ENCODE results near the gene LACRT. TPM values are rescaled to one million over a fixed set of nuclear protein-coding genes. Genes with fewer than 3 reads are reported as not detected.
"Not testable (repeated sequence)": the region's sequence is repeated elsewhere in the genome, so short reads cannot be mapped to it uniquely, and the experiment has no call there.

The LACRT gene
- total RNA-seq, 2 donors from 2014 or later = not detected

GRCh38 chr12:54650409-54650808 is 15.7 kb upstream of the LACRT start:
- Histone ChIP-seq H3K27ac (no peak overlapping the region), H3K36me3 (no peaks in the 10 kb centered on the region), H3K4me3 (no peak overlapping the region), H3K27me3 (no peaks in the 10 kb centered on the region), H3K9me3 (no peaks in the 10 kb centered on the region), H3K4me1 (no peaks in the 10 kb centered on the region)
- no peak for TF ChIP-seq CTCF (IDR thresholded peaks at IDR 0.05)
- no peak for DNase-seq (ENCODE audit: low spot score)

- no peak for TF ChIP-seq CTCF (IDR thresholded peaks at IDR 0.05)
- no peaks in the 10 kb centered on the region for H3K36me3 ChIP-seq
- no peak for DNase-seq (ENCODE audit: low spot score)
- H3K9me3 ChIP-seq = no peaks in the 10 kb centered on the region
- no peaks in the 10 kb centered on the region for H3K4me1 ChIP-seq
- no peaks in the 10 kb centered on the region for H3K27me3 ChIP-seq
- H3K4me3 ChIP-seq = no peak overlapping the region
- H3K27ac ChIP-seq = no peak overlapping the region
Measured at GRCh38 chr12:54649825-54650224, 15.1 kb upstream of the LACRT start.

GRCh38 chr12:54648265-54648664 is 13.6 kb upstream of the LACRT start, which contains the start of gene DCD:
Gene DCD, minus strand, starts transcription at chr12:54648365. Its CDS starts 62 bp downstream, at chr12:54648303.
- Histone ChIP-seq H3K9me3 (no peaks in the 10 kb centered on the region), H3K36me3 (no peaks in the 10 kb centered on the region), H3K27me3 (no peaks in the 10 kb centered on the region), H3K27ac (no peak within 1 kb of the TSS), H3K4me3 (no peak within 1 kb of the TSS), H3K4me1 (no peaks in the 10 kb centered on the region)
- no peak for TF ChIP-seq CTCF (IDR thresholded peaks at IDR 0.05)
- DNase-seq (ENCODE audit: low spot score) = no peak

- Histone ChIP-seq H3K27ac (no peak overlapping the region), H3K4me3 (no peak overlapping the region), H3K4me1 (no peaks in the 10 kb centered on the region)
Measured at GRCh38 chr12:54641554-54641953, 6.9 kb upstream of the LACRT start.

GRCh38 chr12:54641089-54641488 is 6.4 kb upstream of the LACRT start:
- TF ChIP-seq CTCF (IDR thresholded peaks at IDR 0.05) = no peak
- Histone ChIP-seq H3K9me3 (no peaks in the 10 kb centered on the region), H3K27me3 (no peaks in the 10 kb centered on the region), H3K4me1 (no peaks in the 10 kb centered on the region), H3K27ac (no peak overlapping the region), H3K4me3 (no peak overlapping the region), H3K36me3 (no peaks in the 10 kb centered on the region)
- no peak for DNase-seq (ENCODE audit: low spot score)

More at GRCh38 chr12:54641554-54641953, 6.9 kb upstream of the LACRT start:
- H3K36me3 ChIP-seq = no peaks in the 10 kb centered on the region
- no peaks in the 10 kb centered on the region for H3K9me3 ChIP-seq
- H3K27me3 ChIP-seq = no peaks in the 10 kb centered on the region
- DNase-seq (ENCODE audit: low spot score) = no peak
- no peak for TF ChIP-seq CTCF (IDR thresholded peaks at IDR 0.05)

- not testable (repeated sequence) for H3K4me1 ChIP-seq; H3K27ac ChIP-seq; H3K27me3 ChIP-seq; H3K4me3 ChIP-seq; H3K36me3 ChIP-seq; DNase-seq (ENCODE audit: low spot score); H3K9me3 ChIP-seq
Measured at GRCh38 chr12:54639112-54639511, 4.4 kb upstream of the LACRT start.

All from right atrium auricular region (tissue), 2 donors.